Choroid plexus epithelial cell (primary cell): ENCODE measurements around the gene HIPK3.
"Not testable (repeated sequence)": the region's sequence is repeated elsewhere in the genome, so short reads cannot be mapped to it uniquely, and the experiment has no call there.

Source experiments
- DNase-seq: peaks from one replicate; pipeline ENCODE4 v3.0.0-alpha.2; 2010; ENCODE audit warnings: low read depth
- H3K4me3 ChIP-seq: 2 replicates; pipeline ENCODE4 v1.5.1; 2011; ENCODE audit warnings: low read depth, mild to moderate bottlenecking, control low read depth, low read length, moderate library complexity
- CTCF ChIP-seq: conservative IDR thresholded peaks from 2 replicates; pipeline ENCODE4 v1.5.1; 2011; ENCODE audit warnings: low read depth, mild to moderate bottlenecking, control low read depth, inconsistent platforms, low read length, moderate library complexity

Gene HIPK3

DNA sequence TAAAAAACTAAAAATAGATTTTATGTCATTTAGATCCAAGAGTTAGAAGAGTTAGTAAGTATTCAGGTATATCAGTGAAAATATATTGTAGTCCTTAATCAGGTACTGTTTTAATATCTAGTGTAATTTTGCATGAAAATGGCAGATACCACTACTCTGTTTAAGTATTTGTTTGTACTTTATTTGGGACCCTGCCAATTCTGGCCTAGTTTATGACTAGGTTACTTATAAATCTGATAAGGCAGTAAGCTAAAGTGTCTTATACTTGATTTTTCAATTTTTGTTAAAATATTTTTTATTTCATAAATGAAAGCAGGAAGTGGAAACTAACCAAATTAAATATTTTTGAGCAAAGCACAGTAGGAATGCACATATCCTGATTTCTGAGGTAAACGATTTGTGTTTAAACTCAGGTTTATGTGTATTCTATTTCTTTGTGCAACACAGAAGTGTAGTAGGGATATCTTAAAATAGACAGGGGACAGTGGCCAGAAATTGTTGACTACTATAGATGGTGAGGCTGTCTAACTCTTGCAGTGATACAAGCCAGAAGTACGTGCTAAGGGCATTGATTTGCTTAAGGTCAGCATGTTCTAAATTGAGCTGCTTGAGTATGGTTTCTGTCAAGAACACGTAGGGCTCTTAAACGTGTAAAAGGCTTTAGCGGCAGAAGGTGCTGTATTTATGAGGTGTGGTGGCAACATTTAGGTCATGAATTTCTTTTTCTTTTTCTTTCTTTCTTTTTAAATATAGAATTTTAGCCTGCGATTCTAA, 34.0 kb downstream of the HIPK3 start:
- no peak for DNase-seq
- no peak for TF ChIP-seq CTCF

DNA sequence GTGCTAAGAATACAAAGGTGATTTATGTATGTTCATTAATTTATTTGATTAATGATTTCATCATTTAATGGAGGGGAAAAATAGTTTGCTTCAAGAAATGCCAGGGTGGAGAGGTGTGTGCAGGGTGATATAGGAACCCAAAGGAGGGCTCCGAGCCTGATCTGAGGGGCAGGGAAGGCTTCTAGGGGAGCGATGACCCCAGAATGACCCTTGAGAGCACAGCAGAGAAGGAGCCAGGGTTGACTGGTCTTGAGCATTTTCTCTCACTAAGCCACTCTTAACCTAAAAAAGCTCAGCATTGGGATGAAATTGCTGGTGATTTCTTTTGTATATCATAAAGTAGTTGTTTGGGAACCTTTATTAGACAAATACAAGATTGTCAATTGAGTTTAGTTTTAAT, 35.1 kb downstream of the HIPK3 start:
- no peak for TF ChIP-seq CTCF
- DNase-seq, result no peak

More for the DNA sequence above, 34.0 kb downstream of the HIPK3 start:
- no peak overlapping the region for H3K4me3 ChIP-seq

GRCh38 chr11:33294224-33294623, 37.0 kb downstream of the HIPK3 start:
- no peak for TF ChIP-seq CTCF
- no peak for DNase-seq
- no peak overlapping the region for H3K4me3 ChIP-seq

More for the DNA sequence above, 35.1 kb downstream of the HIPK3 start:
- no peak overlapping the region for H3K4me3 ChIP-seq

DNA sequence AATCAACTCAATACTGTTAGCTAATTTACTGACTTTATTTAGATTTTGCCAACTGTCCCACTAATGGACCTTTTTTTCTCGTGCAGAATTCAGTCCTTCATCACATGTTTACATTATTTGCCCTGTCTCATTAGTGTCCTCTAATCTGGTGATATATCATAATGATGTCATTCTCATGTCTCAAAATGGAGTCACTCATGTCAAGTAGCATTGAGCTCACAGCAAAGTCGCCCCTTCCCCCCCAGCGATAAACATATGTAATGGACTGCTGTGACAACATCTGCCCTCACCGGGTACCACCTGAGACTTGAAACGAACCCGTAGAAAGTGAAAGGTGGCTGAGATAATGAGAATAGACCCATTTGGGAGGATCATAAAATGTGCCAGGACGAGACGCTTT, 37.6 kb downstream of the HIPK3 start:
- DNase-seq, result no peak
- no peak overlapping the region for H3K4me3 ChIP-seq
- no peak for TF ChIP-seq CTCF

DNA sequence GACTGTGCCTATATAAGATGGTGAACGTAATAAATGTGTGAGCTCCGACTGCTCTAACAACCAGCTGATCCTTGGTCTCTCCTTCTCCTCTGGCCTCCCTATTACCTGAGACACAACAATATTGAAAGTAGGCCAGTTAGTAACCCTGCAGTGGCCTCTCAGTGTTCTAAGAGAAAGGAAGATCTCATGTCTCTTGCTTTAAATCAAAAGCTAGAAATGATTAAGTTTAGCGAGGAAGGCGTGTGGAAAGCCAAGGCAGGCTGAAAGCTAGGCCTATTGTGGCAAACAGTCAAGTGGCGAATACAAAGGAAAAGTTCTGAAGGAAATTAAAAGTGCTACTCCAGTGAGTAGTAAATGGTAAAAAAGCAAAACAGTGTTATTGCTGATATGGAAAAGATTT, 39.5 kb downstream of the HIPK3 start:
- no peak for TF ChIP-seq CTCF
- H3K4me3 ChIP-seq, result no peak overlapping the region
- DNase-seq, result no peak

DNA sequence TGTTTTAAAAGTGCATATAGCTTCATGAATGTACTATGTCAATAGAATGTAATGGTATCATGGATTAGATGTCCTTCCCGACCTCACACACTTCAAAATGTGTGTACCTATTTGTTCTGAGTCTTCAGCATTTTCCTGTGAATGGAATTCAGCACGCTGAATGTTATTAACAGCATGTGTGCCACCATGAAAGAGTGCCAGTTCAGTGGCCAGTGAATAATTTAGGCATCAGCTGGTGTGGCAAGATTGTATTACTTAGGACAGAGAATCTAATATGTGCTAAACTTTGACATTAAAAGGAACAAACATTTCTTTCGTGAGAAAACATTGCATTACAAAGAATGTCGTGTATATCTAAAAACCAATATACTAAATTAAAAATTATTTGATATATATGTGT, 46.4 kb downstream of the HIPK3 start:
- H3K4me3 ChIP-seq, result no peak overlapping the region
- no peak for DNase-seq
- no peak for TF ChIP-seq CTCF

- H3K4me3 ChIP-seq, DNase-seq: not testable (repeated sequence)
Measured at GRCh38 chr11:33306821-33307220, 49.6 kb downstream of the HIPK3 start.
